Neural progenitor cell (in vitro differentiated cells): Measurements from ENCODE around the gene RAD51B. TPM values are rescaled to one million over a fixed set of nuclear protein-coding genes. Genes with fewer than 3 reads are reported as not detected.

Experiments
- DNase-seq: peaks from one replicate; pipeline ENCODE4 v3.0.0-alpha.2; 2016; ENCODE audit warnings: low spot score
- H2AFZ ChIP-seq: fragments of 200-600 bp; sonication (generic); replicated peaks from 2 replicates; pipeline ENCODE4 v1.6.1; 2016; ENCODE audit warnings: antibody characterized with exemption
- H3F3A ChIP-seq: fragments of 200-600 bp; sonication (generic); 2 replicates; pipeline ENCODE4 v1.6.1; 2016; ENCODE audit warnings: antibody characterized with exemption, low read depth
- H3K27ac ChIP-seq: fragments of 200-600 bp; sonication (generic); 2 replicates; pipeline ENCODE4 v1.5.1; 2016; ENCODE audit warnings: mild to moderate bottlenecking
- H3K27me3 ChIP-seq: fragments of 200-600 bp; sonication (generic); 2 replicates; pipeline ENCODE4 v1.6.1; 2016; ENCODE audit warnings: mild to moderate bottlenecking, moderate library complexity
- H3K36me3 ChIP-seq: fragments of 200-600 bp; sonication (generic); 2 replicates; pipeline ENCODE4 v1.5.1; 2016
- H3K4me1 ChIP-seq: fragments of 200-600 bp; sonication (generic); 2 replicates; pipeline ENCODE4 v1.6.1; 2016; ENCODE audit warnings: mixed run types
- H3K4me2 ChIP-seq: fragments of 200-600 bp; sonication (generic); 2 replicates; pipeline ENCODE4 v1.6.1; 2016
- H3K4me3 ChIP-seq: fragments of 200-600 bp; sonication (generic); 2 replicates; pipeline ENCODE4 v1.5.1; 2016
- H3K79me2 ChIP-seq: fragments of 200-600 bp; sonication (generic); 2 replicates; pipeline ENCODE4 v1.6.1; 2016; ENCODE audit warnings: low read depth
- H3K9ac ChIP-seq: fragments of 200-600 bp; sonication (generic); 2 replicates; pipeline ENCODE4 v1.6.1; 2016
- H3K9me3 ChIP-seq: fragments of 200-600 bp; sonication (generic); 2 replicates; pipeline ENCODE4 v1.5.1; 2016; ENCODE audit warnings: low read depth
- H4K20me1 ChIP-seq: fragments of 200-600 bp; sonication (generic); 2 replicates; pipeline ENCODE4 v1.6.1; 2016; ENCODE audit warnings: low read depth
- H3K27ac Mint-ChIP-seq: 3 replicates; pipeline ENCODE4 v1.8.0; 2021; ENCODE audit warnings: mixed read lengths
- H3K27me3 Mint-ChIP-seq: 2 replicates; pipeline ENCODE4 v1.8.0; 2022; ENCODE audit warnings: low read depth, mild to moderate bottlenecking, inconsistent platforms, moderate library complexity, mixed read lengths; ENCODE audit not compliant: insufficient read depth
- H3K36me3 Mint-ChIP-seq: 3 replicates; pipeline ENCODE4 v1.8.0; 2021; ENCODE audit warnings: mixed read lengths
- H3K4me1 Mint-ChIP-seq: 3 replicates; pipeline ENCODE4 v1.8.0; 2021; ENCODE audit warnings: mixed read lengths
- H3K4me3 Mint-ChIP-seq: 3 replicates; pipeline ENCODE4 v1.8.0; 2021; ENCODE audit warnings: mild to moderate bottlenecking, moderate library complexity, mixed read lengths
- H3K9me3 Mint-ChIP-seq: 3 replicates; pipeline ENCODE4 v1.8.0; 2020; ENCODE audit warnings: mixed read lengths
- CTCF ChIP-seq: fragments of 200-600 bp; sonication (generic); IDR thresholded peaks from 2 replicates; pipeline ENCODE4 v1.5.1; 2017; ENCODE audit warnings: antibody characterized with exemption, mild to moderate bottlenecking
- EZH2 ChIP-seq: fragments of 200-600 bp; sonication (generic); IDR thresholded peaks from 2 replicates; pipeline ENCODE4 v1.6.1; 2017; ENCODE audit warnings: antibody characterized with exemption, mild to moderate bottlenecking, moderate library complexity
- EZH2phosphoT487 ChIP-seq: fragments of 200-600 bp; sonication (generic); IDR thresholded peaks from 2 replicates; pipeline ENCODE4 v1.6.1; 2017; ENCODE audit warnings: antibody characterized with exemption
- total RNA-seq: library from RNA; depleted of rRNA; stranded (reverse); fragments of >200 nt; gene quantifications from 2 replicates; pipeline ENCODE4 v1.2.3, GENCODE V29; 2015; ENCODE audit warnings: low replicate concordance

Gene RAD51B
- total RNA-seq, 1 donor from 2014 or later: 50.5 TPM

GRCh38 chr14:68167383-68168087 lies 348.0 kb downstream of the RAD51B start:
- no peak overlapping the region for H3K4me2 ChIP-seq
- no peak overlapping the region for H3K9ac ChIP-seq
- TF ChIP-seq CTCF: no peak
- no peak for TF ChIP-seq EZH2
- no peak for TF ChIP-seq EZH2phosphoT487
- peaks cover 11% of the 10 kb centered on the region for H3K4me1 Mint-ChIP-seq
- H3K4me1 ChIP-seq: peaks cover 3% of the 10 kb centered on the region
- no peak overlapping the region for H3K27ac ChIP-seq
- no peaks in the 10 kb centered on the region for H3K36me3 ChIP-seq
- no peaks in the 10 kb centered on the region for H3K9me3 ChIP-seq
- H3K27me3 Mint-ChIP-seq: no peaks in the 10 kb centered on the region
- no peaks in the 10 kb centered on the region for H3F3A ChIP-seq
- H3K4me3 Mint-ChIP-seq: no peak overlapping the region
- no peak for DNase-seq
- no peaks in the 10 kb centered on the region for H3K79me2 ChIP-seq
- no peak overlapping the region for H2AFZ ChIP-seq
- H3K9me3 Mint-ChIP-seq: no peaks in the 10 kb centered on the region
- peaks cover 3% of the 10 kb centered on the region for H3K36me3 Mint-ChIP-seq
- H3K27me3 ChIP-seq: no peaks in the 10 kb centered on the region
- no peak overlapping the region for H3K27ac Mint-ChIP-seq
- no peaks in the 10 kb centered on the region for H4K20me1 ChIP-seq
- H3K4me3 ChIP-seq: no peak overlapping the region

- no peak for DNase-seq
- Histone ChIP-seq H3F3A (no peaks in the 10 kb centered on the region), H3K4me2 (no peak overlapping the region), H3K27me3 (no peaks in the 10 kb centered on the region), H3K9me3 (no peaks in the 10 kb centered on the region), H3K36me3 (no peaks in the 10 kb centered on the region), H3K79me2 (no peaks in the 10 kb centered on the region), H3K9ac (no peak overlapping the region), H3K4me1 (peaks cover 11% of the 10 kb centered on the region), H4K20me1 (no peaks in the 10 kb centered on the region), H3K4me3 (no peak overlapping the region), H3K27ac (no peak overlapping the region), H2AFZ (no peak overlapping the region)
- H3K36me3 Mint-ChIP-seq: peaks cover 3% of the 10 kb centered on the region
- H3K9me3 Mint-ChIP-seq: no peaks in the 10 kb centered on the region
- H3K4me1 Mint-ChIP-seq: peaks cover 21% of the 10 kb centered on the region
- no peaks in the 10 kb centered on the region for H3K27me3 Mint-ChIP-seq
- no peak overlapping the region for H3K27ac Mint-ChIP-seq
- no peak overlapping the region for H3K4me3 Mint-ChIP-seq
- TF ChIP-seq EZH2 (no peak), CTCF (no peak), EZH2phosphoT487 (no peak)
These were observed 349.0 kb downstream of the RAD51B start for GRCh38 chr14:68168460-68169109.

- Histone ChIP-seq H3F3A (no peaks in the 10 kb centered on the region), H3K4me2 (peak overlapping the region; percentile 19), H3K9ac (no peak overlapping the region), H2AFZ (no peak overlapping the region), H3K4me3 (no peak overlapping the region), H3K79me2 (no peaks in the 10 kb centered on the region), H3K27me3 (no peaks in the 10 kb centered on the region), H4K20me1 (no peaks in the 10 kb centered on the region), H3K27ac (no peak overlapping the region), H3K4me1 (peaks cover 11% of the 10 kb centered on the region), H3K36me3 (no peaks in the 10 kb centered on the region), H3K9me3 (no peaks in the 10 kb centered on the region)
- TF ChIP-seq EZH2 (no peak), EZH2phosphoT487 (no peak), CTCF (no peak)
- H3K27me3 Mint-ChIP-seq: no peaks in the 10 kb centered on the region
- H3K9me3 Mint-ChIP-seq: no peaks in the 10 kb centered on the region
- no peak overlapping the region for H3K4me3 Mint-ChIP-seq
- DNase-seq: no peak
- H3K27ac Mint-ChIP-seq: no peak overlapping the region
- peaks cover 3% of the 10 kb centered on the region for H3K36me3 Mint-ChIP-seq
- peaks cover 21% of the 10 kb centered on the region for H3K4me1 Mint-ChIP-seq
These were observed 352.6 kb downstream of the RAD51B start for GRCh38 chr14:68172216-68172615.
